Upper lobe of right lung (tissue), 1 donor: ENCODE data around the gene ACOT8. TPM values are rescaled to one million over a fixed set of nuclear protein-coding genes. Genes with fewer than 3 reads are reported as not detected.

ENCODE experiments used
- ATAC-seq: fragments of 200-7000 bp; cut with Tn5 transposase; one replicate; pipeline ENCODE4 v1.9.1; 2020; ENCODE audit warnings: mild to moderate bottlenecking, moderate library complexity
- DNase-seq: peaks from one replicate; pipeline ENCODE4 v3.0.0-alpha.2; 2020
- H3K27ac ChIP-seq: fragments of 200-600 bp; one replicate; pipeline ENCODE4 v1.8.0; 2022
- H3K27me3 ChIP-seq: fragments of 200-600 bp; one replicate; pipeline ENCODE4 v1.8.0; 2022; ENCODE audit warnings: mild to moderate bottlenecking
- H3K36me3 ChIP-seq: fragments of 200-600 bp; one replicate; pipeline ENCODE4 v1.8.0; 2022
- H3K4me1 ChIP-seq: fragments of 200-600 bp; one replicate; pipeline ENCODE4 v1.8.0; 2022
- H3K4me3 ChIP-seq: fragments of 200-600 bp; one replicate; pipeline ENCODE4 v1.8.0; 2022; ENCODE audit warnings: mild to moderate bottlenecking
- H3K9me3 ChIP-seq: fragments of 200-600 bp; one replicate; pipeline ENCODE4 v1.8.0; 2022
- intact Hi-C: fragments of 100-400 bp; cut with DNase I; formaldehyde crosslinking; loops from one replicate; pipeline ENCODE4 v1.11.0; 2022
- total RNA-seq: library from RNA; stranded (reverse); fragmentation: NEBNext Ultra II Directional; extraction: Animal tissue kit (Norgen Biotek cat#: 25700); gene quantifications from one replicate; pipeline ENCODE4 v1.2.1, GENCODE V29; 2021
- TF ChIP-seq, protein P1 (sequence below): fragments of 200-600 bp; IDR thresholded peaks from one replicate; pipeline ENCODE4 v1.8.0; 2022; ENCODE audit warnings: antibody characterized with exemption
- donor health status: DM: no; HTN: yes; CAD: no; lungs with severe emphysema.

ACOT8 gene
- total RNA-seq, 1 donor from 2014 or later = 23.5 TPM

DNA sequence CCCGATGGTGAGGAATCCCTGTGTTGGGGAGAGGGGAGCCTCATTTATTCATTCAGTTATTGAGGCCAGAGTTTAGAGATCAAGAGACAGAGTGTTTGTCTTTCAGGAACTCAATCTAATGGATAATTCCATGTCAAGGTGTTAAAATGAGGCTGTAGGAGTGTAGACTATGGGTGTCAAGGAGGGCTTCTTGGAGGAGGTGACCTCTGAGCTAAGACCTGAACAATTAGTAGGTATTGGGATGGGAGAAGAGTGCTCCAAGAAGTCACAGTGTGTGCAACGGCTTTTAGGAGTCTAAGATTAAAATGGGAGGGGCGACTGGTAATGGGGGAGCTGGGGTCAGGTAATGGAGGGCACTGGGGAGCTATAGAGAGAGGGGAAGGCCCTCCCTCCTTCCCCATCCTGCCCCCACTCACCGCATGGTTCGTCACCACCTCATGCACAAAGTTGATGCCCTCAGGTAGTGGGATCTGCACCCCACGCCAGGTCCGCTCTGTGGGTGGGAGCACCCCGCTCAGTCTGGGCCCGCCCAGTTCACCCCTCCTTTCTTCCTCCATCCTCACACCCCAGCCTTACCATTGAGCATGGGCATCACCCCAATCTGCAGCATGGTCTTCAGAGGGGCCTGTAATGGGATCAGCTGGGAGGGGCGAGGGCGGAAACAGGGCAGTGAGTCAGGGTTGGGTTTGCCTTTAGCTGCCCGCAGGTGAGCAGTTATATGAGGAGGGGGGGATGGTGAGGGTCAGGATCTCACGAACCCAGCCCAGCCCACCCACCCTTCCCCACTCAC lies 42.0 kb upstream of the ACOT8 start:
- ATAC-seq (peak; percentile 11), DNase-seq (no peak)
- H3K4me3 ChIP-seq = no peak overlapping the region
- TF ChIP-seq, protein P1, sequence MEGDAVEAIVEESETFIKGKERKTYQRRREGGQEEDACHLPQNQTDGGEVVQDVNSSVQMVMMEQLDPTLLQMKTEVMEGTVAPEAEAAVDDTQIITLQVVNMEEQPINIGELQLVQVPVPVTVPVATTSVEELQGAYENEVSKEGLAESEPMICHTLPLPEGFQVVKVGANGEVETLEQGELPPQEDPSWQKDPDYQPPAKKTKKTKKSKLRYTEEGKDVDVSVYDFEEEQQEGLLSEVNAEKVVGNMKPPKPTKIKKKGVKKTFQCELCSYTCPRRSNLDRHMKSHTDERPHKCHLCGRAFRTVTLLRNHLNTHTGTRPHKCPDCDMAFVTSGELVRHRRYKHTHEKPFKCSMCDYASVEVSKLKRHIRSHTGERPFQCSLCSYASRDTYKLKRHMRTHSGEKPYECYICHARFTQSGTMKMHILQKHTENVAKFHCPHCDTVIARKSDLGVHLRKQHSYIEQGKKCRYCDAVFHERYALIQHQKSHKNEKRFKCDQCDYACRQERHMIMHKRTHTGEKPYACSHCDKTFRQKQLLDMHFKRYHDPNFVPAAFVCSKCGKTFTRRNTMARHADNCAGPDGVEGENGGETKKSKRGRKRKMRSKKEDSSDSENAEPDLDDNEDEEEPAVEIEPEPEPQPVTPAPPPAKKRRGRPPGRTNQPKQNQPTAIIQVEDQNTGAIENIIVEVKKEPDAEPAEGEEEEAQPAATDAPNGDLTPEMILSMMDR = no peak
- no peaks in the 10 kb centered on the region for H3K4me1 ChIP-seq
- intact Hi-C loops = no loop called here
- peaks cover 61% of the 10 kb centered on the region for H3K36me3 ChIP-seq
- H3K27ac ChIP-seq = no peak overlapping the region
- H3K9me3 ChIP-seq = no peaks in the 10 kb centered on the region
- H3K27me3 ChIP-seq = no peaks in the 10 kb centered on the region

- Histone ChIP-seq H3K4me1 (no peaks in the 10 kb centered on the region), H3K27ac (no peak overlapping the region), H3K4me3 (no peak overlapping the region), H3K27me3 (no peaks in the 10 kb centered on the region), H3K36me3 (peaks cover 67% of the 10 kb centered on the region), H3K9me3 (no peaks in the 10 kb centered on the region)
- DNase-seq (no peak), ATAC-seq (no peak)
- TF ChIP-seq, protein P1 = no peak
- intact Hi-C loops = no loop called here
Measured at GRCh38 chr20:45898285-45898684, 41.1 kb upstream of the ACOT8 start.

- intact Hi-C loops = no loop called here
- H3K9me3 ChIP-seq = no peaks in the 10 kb centered on the region
- no peak for DNase-seq
- H3K4me3 ChIP-seq = no peak overlapping the region
- no peaks in the 10 kb centered on the region for H3K4me1 ChIP-seq
- H3K36me3 ChIP-seq = peaks cover 67% of the 10 kb centered on the region
- no peak for ATAC-seq
- TF ChIP-seq, protein P1 = no peak
- H3K27me3 ChIP-seq = no peaks in the 10 kb centered on the region
- H3K27ac ChIP-seq = no peak overlapping the region
Measured at GRCh38 chr20:45897692-45898091, 40.5 kb upstream of the ACOT8 start.

DNA sequence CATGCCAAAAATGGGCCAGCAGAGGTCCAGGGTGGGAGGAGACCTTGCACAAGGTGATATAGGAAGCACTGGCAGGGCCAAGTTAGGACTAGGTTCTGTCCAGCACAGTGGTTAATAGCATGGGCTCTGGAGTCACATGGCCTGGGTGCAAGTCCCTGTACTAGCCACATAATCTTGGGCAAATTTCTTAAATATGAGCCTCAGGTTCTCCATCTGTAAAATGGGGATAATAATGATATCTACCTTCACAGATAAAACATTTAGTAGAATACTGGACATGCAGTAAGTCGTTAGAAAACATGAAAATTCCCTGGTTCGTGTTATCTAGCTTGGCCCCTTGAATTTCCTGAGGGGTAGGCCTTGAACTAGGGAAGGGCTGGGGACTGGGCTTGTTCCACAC lies 40.1 kb upstream of the ACOT8 start:
- peaks cover 1% of the 10 kb centered on the region for H3K4me1 ChIP-seq
- intact Hi-C loops = no loop called here
- no peaks in the 10 kb centered on the region for H3K27me3 ChIP-seq
- H3K27ac ChIP-seq = no peak overlapping the region
- TF ChIP-seq, protein P1 = no peak
- H3K36me3 ChIP-seq = peaks cover 67% of the 10 kb centered on the region
- no peak overlapping the region for H3K4me3 ChIP-seq
- no peaks in the 10 kb centered on the region for H3K9me3 ChIP-seq
- DNase-seq = no peak
- ATAC-seq = no peak

- no peaks in the 10 kb centered on the region for H3K27me3 ChIP-seq
- peaks cover 7% of the 10 kb centered on the region for H3K4me1 ChIP-seq
- no peaks in the 10 kb centered on the region for H3K9me3 ChIP-seq
- H3K27ac ChIP-seq = no peak overlapping the region
- ATAC-seq = no peak
- H3K4me3 ChIP-seq = no peak overlapping the region
- TF ChIP-seq, protein P1 = no peak
- peaks cover 67% of the 10 kb centered on the region for H3K36me3 ChIP-seq
- intact Hi-C loops = no loop called here
- no peak for DNase-seq
Measured at GRCh38 chr20:45896641-45897161, 39.5 kb upstream of the ACOT8 start.
